Stimulated activated memory B cell treated with anti-CD40 and anti-IgM and Interleukin-4, amounts not matched to agents 10 μg/mL and 1 μg/mL and 100 μg/mL, for 72 hours (primary cell): ENCODE results near the gene APOBEC3A.

ENCODE experiments used
- ATAC-seq: fragments of 150-1000 bp; cut with Tn5 transposase; 2 replicates; pipeline ENCODE4 v1.10.0; 2021
- H3K27ac Mint-ChIP-seq: one replicate; pipeline ENCODE4 v1.8.0; 2022; ENCODE audit warnings: mild to moderate bottlenecking, mixed read lengths
- H3K27me3 Mint-ChIP-seq: one replicate; pipeline ENCODE4 v1.8.0; 2022; ENCODE audit warnings: mixed read lengths
- H3K36me3 Mint-ChIP-seq: one replicate; pipeline ENCODE4 v1.8.0; 2022; ENCODE audit warnings: mixed read lengths
- H3K4me1 Mint-ChIP-seq: one replicate; pipeline ENCODE4 v1.8.0; 2022; ENCODE audit warnings: mixed read lengths
- H3K4me3 Mint-ChIP-seq: one replicate; pipeline ENCODE4 v1.8.0; 2022; ENCODE audit warnings: mild to moderate bottlenecking, moderate library complexity, mixed read lengths
- H3K9me3 Mint-ChIP-seq: one replicate; pipeline ENCODE4 v1.8.0; 2022; ENCODE audit warnings: mixed read lengths

APOBEC3A gene

DNA sequence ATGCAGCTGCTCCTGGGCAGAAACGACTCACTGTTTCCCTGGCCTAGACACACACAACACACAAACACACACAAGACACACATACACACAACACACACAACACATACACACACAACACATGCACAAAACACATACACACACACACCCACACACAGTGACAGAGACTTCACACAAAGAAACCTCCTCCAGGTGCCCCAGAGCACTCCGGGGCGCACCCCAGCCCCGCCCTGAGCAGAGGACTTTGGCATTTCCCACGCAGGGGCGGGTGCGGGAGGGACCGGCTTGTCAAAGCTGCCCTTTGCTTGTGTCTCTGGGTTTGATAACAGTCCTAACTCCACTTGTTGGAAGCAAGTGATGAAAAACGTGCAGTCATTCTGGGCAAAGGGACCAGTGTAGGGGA lies 6.5 kb downstream of the APOBEC3A start:
- H3K36me3 Mint-ChIP-seq: no peaks in the 10 kb centered on the region
- no peak for ATAC-seq

DNA sequence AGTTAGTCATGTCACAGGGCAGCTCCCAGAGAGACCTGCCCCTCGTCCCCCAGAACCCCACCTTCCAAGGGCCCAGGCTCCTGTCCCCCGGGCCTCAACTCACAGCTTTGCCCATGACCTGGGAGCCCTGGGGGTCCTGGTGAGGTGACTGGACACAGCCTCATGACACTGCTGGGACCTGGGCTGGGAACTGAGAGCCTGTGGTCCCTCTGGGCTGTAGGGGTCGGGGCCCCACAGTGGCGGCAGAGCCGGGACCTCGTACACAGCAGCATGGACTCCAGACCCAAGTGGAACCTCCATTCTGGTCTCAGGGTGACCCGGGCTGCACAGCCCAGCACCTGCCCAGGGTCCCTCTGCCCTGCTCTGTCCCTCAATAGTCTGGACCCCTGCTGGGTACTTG lies 6.9 kb downstream of the APOBEC3A start:
- Mint-ChIP-seq H3K27ac (no peak overlapping the region), H3K4me3 (no peak overlapping the region), H3K4me1 (peaks cover 24% of the 10 kb centered on the region), H3K36me3 (no peaks in the 10 kb centered on the region), H3K27me3 (peaks cover 13% of the 10 kb centered on the region), H3K9me3 (no peaks in the 10 kb centered on the region)
- no peak for ATAC-seq

More for the DNA sequence above, 6.5 kb downstream of the APOBEC3A start:
- H3K9me3 Mint-ChIP-seq: no peaks in the 10 kb centered on the region
- H3K27ac Mint-ChIP-seq: no peak overlapping the region
- H3K27me3 Mint-ChIP-seq: peaks cover 13% of the 10 kb centered on the region
- H3K4me3 Mint-ChIP-seq: no peak overlapping the region
- H3K4me1 Mint-ChIP-seq: peaks cover 21% of the 10 kb centered on the region

DNA sequence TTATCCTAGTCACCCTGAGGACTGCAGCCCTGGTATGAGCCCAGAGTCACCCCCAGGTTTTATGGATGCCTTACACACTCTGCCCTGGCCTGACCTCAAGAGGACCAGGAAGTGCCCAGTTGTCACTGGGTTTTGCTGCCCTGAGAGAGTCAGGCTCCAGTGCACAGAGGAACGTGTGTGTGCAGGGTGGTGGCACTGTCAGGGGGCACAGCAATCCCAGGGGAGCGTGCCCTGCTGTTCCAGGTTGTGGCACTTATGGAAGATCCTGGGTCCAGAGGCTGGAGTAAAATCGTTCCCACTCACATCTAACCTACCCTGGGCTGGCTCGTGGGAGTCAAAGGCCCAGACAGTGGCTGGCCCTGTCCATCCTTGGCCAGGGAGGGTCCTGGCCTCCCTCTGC lies 7.6 kb downstream of the APOBEC3A start:
- Mint-ChIP-seq H3K27ac (no peak overlapping the region), H3K27me3 (peaks cover 8% of the 10 kb centered on the region), H3K36me3 (no peaks in the 10 kb centered on the region), H3K4me1 (peaks cover 25% of the 10 kb centered on the region), H3K4me3 (no peak overlapping the region), H3K9me3 (no peaks in the 10 kb centered on the region)
- no peak for ATAC-seq

DNA sequence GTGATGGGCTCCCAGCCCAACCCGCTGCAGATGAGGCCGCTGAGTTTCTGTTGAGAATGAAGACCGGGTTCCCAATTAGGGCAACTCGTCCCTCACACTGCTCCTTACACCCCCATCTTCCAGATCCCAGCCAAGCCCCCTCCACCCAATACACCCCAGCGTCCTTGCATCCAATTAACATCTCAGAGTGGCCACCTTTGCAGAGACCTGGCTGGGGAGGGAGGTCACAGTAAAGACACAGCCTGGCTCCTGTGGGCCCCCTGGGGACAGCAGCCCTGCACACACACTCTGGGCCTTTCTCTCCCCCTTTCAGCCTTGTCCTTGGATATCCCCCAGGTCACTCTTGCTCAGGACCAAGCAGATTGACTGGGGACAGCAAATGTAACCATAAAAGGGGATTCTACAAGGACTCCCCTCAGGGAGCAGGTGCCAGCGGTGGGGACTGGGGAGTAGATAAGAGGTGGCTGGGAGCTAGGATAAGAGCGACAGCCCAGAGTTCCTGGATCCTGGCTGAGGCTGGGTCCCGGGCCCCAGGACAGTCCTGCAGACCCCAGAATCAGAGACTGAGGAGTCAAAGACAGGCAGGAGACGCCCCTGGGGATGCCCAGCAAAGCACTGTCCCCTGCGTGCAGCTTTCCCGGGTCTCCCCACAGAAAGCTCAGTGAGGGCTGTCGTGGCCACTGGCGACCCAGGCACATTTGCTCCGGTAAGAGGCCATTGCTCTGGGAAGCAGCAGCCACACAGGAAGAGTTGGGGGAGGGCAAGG lies 8.4 kb downstream of the APOBEC3A start:
- H3K27ac Mint-ChIP-seq: no peak overlapping the region
- H3K4me3 Mint-ChIP-seq: no peak overlapping the region
- peaks cover 25% of the 10 kb centered on the region for H3K4me1 Mint-ChIP-seq
- no peak for ATAC-seq
- no peaks in the 10 kb centered on the region for H3K9me3 Mint-ChIP-seq
- no peaks in the 10 kb centered on the region for H3K36me3 Mint-ChIP-seq
- H3K27me3 Mint-ChIP-seq: peaks cover 15% of the 10 kb centered on the region

DNA sequence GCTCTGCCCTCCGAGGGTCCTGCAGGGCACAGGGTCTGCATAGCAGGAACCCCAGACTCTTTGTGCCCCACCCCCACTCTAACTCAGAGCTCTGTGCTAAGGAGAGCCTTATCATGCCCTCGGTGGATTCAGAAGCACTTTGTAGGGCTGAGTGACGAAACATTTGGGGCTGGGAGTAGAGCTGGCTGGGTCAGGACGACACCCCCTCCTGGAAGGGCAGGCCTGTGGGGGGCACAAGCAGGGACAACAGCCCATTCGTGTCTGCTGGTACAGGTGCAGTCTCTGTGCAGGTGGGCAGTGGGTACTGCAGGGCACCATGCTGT lies 8.9 kb downstream of the APOBEC3A start:
- no peaks in the 10 kb centered on the region for H3K9me3 Mint-ChIP-seq
- H3K27ac Mint-ChIP-seq: peak overlapping the region; percentile 69

DNA sequence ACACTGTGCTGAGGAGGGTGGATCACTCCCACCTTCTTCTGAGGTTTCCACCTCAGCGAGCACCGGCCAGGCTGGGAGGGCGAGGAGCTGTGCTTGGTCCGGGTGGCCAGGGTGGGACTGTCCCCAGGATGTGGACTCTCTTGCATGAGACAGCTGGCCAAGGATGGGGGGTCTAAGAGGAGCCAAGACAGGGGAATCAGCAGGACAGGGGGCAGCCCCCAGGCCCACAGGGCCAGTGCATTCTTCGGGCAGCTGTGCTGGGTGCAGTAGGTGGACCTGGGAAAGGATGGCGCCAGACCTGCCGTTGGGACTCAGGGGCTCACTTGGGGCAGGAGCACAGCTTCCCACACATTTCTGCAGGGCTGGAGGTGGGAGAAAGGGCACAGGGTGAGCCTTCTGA lies 9.5 kb downstream of the APOBEC3A start:
- no peaks in the 10 kb centered on the region for H3K9me3 Mint-ChIP-seq
- no peak for ATAC-seq
- peak overlapping the region; percentile 69 for H3K27ac Mint-ChIP-seq
- H3K4me1 Mint-ChIP-seq: peaks cover 25% of the 10 kb centered on the region
- H3K36me3 Mint-ChIP-seq: no peaks in the 10 kb centered on the region
- no peak overlapping the region for H3K4me3 Mint-ChIP-seq
- peaks cover 18% of the 10 kb centered on the region for H3K27me3 Mint-ChIP-seq

More for the DNA sequence above, 8.9 kb downstream of the APOBEC3A start:
- H3K27me3 Mint-ChIP-seq: peaks cover 18% of the 10 kb centered on the region
- no peaks in the 10 kb centered on the region for H3K36me3 Mint-ChIP-seq
- H3K4me1 Mint-ChIP-seq: peaks cover 25% of the 10 kb centered on the region
- H3K4me3 Mint-ChIP-seq: no peak overlapping the region
- ATAC-seq: no peak

DNA sequence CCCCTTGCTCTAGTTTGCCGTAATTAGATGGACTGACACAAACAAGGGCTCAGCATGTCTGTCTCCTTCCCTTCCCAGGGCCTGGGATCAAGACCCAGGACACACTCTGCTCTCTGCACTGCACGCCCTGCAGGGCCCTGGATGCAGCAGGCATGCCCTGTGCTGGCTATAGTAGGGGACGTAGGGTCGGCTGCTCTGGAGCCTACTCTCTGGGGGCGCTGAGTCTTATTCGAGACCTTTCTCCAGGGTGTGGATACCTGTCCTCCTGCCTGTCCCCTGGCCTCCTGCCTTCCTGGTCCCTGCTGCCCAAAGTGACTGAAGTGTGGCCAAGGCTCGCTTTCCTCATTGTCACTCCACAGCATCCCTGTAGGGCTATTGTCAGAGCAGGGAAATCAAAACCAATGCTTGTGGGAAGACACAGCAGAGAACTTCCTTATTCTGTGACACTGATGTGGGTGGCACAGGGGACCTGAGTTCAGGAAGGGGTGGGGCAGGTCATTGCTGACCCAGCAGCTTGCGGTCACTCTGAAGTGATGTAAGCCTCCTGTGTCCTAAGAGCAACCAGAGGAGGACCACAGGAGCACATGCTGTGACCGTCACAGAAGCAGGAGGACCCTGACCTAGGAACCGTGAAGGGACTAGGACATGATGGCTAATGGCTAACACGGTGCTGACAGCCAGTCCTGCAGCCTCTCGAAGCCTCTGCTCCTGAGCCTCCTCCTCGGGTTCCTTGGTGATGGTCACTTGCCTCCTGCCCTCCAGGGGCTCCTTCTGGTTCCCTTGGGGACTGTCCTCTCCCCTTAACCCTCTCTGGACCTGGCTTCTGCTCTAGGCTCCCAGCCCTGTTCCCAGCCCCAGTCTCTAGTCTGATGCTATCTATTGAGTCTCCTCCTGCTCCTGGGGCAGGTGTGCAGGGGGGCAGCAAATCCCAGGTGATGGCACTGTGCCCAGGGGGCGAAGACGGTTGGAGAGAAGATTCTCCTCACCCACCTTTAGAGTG lies 10.3 kb downstream of the APOBEC3A start:
- Mint-ChIP-seq H3K36me3 (no peaks in the 10 kb centered on the region), H3K27me3 (peaks cover 18% of the 10 kb centered on the region), H3K9me3 (no peaks in the 10 kb centered on the region), H3K4me3 (no peak overlapping the region), H3K4me1 (peaks cover 25% of the 10 kb centered on the region), H3K27ac (peak overlapping the region; percentile 42)
- peak; percentile 67 for ATAC-seq

DNA sequence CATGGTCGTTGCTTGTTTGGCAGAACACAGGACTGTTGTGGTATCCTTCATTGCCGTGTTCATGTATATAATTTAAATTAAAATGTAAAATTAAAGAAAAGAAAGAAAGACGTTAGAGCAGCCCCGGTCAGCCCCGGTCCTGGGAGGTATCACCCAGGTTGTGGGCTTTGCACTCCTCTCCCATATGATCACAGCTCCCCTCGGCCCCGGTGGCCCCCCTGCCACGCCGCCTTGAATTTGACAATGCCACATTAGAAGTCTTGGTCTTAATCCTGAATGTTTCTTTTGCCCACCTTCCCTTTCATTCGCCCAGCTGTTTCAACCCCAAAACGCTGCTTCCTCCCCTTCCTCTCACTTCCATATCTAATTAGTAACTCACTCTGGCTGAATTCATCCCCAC lies 11.4 kb downstream of the APOBEC3A start:
- Mint-ChIP-seq H3K36me3 (no peaks in the 10 kb centered on the region), H3K9me3 (no peaks in the 10 kb centered on the region), H3K4me1 (peaks cover 25% of the 10 kb centered on the region), H3K4me3 (no peak overlapping the region), H3K27ac (no peak overlapping the region), H3K27me3 (peaks cover 18% of the 10 kb centered on the region)
- no peak for ATAC-seq

DNA sequence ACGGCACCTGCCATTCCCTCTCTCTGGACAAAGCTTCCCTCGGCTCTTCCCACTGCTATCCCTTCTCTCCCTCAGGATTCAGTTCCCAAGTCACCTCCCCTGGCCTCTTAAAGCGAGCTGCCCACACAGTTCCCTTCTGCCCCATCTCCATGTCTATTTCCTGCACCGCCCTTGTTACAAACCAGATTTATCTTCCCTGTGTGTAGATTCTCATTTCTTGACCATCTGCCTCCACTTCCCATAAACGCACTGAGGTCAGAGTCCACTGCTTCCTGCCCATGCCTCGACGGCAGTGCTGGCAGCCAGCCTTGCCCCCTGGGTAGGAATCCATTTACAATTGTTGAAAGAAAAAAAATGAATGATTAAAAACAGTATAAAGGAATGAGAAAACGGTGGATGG lies 13.1 kb downstream of the APOBEC3A start:
- no peak for ATAC-seq
- H3K9me3 Mint-ChIP-seq: no peaks in the 10 kb centered on the region
- H3K4me1 Mint-ChIP-seq: peaks cover 25% of the 10 kb centered on the region

DNA sequence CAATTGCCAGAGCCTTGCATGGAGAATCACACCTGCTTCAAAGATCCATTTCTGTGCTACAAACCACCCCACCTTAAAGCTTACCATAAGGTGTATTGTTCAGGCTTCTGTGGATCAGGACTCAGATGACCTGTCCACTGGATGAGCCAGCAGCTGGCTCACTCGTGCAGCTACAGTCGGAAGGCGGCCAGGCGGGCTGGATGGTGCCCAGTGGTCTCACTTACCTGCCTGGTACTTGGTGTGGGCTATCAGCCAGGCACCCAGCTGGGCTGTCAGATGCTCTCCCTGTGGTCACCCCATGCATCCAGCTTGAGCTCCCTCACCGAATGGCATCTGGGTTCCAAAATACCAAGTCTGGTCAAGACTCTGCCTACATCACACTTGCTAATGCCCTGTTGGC lies 13.8 kb downstream of the APOBEC3A start:
- H3K27me3 Mint-ChIP-seq: peaks cover 18% of the 10 kb centered on the region
- H3K27ac Mint-ChIP-seq: peak overlapping the region; percentile 22
- H3K36me3 Mint-ChIP-seq: no peaks in the 10 kb centered on the region
- H3K9me3 Mint-ChIP-seq: no peaks in the 10 kb centered on the region
- no peak for ATAC-seq
- H3K4me3 Mint-ChIP-seq: no peak overlapping the region
- H3K4me1 Mint-ChIP-seq: peaks cover 25% of the 10 kb centered on the region

More for the DNA sequence above, 13.1 kb downstream of the APOBEC3A start:
- no peaks in the 10 kb centered on the region for H3K36me3 Mint-ChIP-seq
- H3K27me3 Mint-ChIP-seq: peaks cover 18% of the 10 kb centered on the region
- H3K27ac Mint-ChIP-seq: no peak overlapping the region
- H3K4me3 Mint-ChIP-seq: no peak overlapping the region

DNA sequence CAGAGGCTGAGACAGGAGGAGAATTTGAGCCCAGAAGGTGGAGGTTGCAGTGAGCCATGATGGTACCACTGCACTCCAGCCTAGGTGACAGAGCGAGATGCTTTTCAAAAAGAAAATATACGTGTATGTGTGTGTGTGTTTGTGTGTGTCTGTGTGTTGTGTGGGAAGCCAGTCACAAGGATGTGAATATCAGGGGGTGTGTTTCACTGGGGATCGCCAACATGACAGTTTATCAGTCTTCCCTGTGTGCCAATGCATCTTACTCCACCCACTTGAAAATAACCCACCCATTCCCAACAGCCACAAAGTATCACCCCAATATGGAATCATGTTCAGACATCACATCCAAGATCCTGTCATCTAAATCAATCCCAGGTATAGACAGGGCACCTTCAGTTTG lies 14.4 kb downstream of the APOBEC3A start:
- Mint-ChIP-seq H3K36me3 (no peaks in the 10 kb centered on the region), H3K27ac (peak overlapping the region; percentile 22), H3K9me3 (no peaks in the 10 kb centered on the region), H3K27me3 (peaks cover 18% of the 10 kb centered on the region), H3K4me3 (no peak overlapping the region), H3K4me1 (peaks cover 21% of the 10 kb centered on the region)
- ATAC-seq: no peak

DNA sequence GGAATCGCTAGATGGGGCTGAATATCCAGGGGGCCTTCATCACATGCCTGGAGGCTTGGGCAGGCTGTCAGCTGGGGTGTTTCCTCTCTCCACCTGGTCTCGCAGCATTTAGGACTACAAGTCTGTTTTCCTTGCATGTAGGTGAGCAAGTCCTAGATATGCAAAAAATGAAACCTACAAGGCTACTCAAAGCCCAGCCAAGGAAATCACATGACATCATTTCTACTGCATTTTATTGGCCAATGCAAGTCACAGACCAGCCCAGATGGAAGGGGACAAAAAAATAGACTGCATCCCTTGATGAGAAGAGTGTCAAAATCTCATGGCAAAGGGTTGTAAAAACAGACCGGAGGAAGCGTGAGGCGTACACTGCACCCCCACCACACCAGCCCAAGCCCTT lies 15.1 kb downstream of the APOBEC3A start:
- Mint-ChIP-seq H3K4me1 (peaks cover 15% of the 10 kb centered on the region), H3K36me3 (no peaks in the 10 kb centered on the region), H3K27ac (peak overlapping the region; percentile 22), H3K4me3 (no peak overlapping the region), H3K27me3 (peaks cover 18% of the 10 kb centered on the region), H3K9me3 (no peaks in the 10 kb centered on the region)
- ATAC-seq: no peak

DNA sequence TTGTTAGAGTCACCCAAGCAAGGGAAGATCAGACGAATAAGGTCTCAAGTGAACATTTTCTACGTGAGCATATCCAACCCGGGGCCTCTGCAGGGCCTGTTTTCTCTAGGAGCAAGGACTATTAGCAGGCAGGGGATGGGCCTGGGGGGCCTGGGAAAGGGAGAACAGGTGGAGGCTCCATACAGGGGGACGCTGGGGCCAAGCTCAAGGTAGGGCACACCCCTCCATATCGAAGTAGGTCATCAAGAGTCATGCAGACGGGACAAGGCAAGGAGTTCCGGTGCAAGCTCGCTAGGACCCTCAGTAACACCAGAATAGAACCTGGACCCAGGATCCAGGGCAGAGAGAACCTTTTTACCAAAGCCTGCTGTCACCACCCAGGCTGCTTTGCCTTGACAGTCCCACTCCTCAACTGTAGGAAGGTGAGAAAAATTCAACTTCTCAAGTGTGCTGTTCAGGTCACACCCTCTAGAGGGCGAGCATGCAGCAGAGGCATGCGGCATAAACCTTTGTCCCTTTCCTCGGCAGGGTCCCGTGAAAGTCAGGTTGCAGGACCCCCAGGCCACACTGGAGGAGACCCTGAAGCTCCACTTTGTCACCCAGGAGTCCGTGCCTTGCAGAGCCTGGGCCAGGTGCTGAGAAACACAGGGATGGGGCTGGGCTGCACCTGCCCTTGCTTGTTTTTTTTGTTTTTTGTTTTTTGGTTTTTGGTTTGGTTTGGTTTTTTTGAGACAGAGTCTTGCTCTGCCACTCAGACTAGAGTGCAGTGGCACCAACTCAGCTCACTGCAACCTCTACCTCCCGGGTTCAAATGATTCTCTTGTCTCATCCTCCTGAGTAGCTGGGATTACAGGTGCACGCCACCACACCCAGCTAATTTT lies 16.1 kb downstream of the APOBEC3A start:
- no peak overlapping the region for H3K27ac Mint-ChIP-seq
- no peak for ATAC-seq
- peaks cover 6% of the 10 kb centered on the region for H3K4me1 Mint-ChIP-seq
- peaks cover 18% of the 10 kb centered on the region for H3K27me3 Mint-ChIP-seq
- no peaks in the 10 kb centered on the region for H3K36me3 Mint-ChIP-seq
- H3K4me3 Mint-ChIP-seq: no peak overlapping the region
- H3K9me3 Mint-ChIP-seq: no peaks in the 10 kb centered on the region

DNA sequence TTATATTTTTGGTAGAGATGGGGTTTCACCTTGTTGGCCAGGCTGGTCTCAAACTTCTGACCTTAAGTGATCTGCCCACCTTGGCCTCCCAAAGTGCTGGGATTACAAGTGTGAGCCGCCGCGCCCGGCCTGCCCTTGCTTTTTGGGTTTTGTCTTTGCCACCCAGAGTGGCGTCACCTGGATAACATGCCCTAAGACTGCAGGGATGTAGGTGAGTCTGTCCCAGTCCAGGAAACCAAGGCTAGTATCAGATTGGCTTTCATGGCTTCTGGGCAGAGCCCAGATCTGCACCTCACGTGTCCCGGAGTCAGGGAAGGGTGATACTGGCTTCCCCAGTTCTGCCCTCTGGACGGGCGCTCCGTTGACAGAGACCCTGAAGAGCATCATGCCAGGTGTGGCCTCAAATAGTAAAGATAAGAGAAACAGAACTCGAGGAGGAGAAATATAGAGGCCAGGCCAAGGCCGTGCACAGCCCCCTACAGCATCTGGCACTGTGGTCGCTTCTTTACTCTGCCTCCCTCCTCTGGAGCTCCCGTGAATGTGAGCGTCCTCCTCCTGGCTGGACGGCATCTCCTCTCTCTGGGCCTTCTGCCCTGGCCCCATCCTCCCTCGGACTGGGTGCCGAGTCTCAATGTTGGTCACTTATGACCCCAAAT lies 16.9 kb downstream of the APOBEC3A start:
- no peak overlapping the region for H3K4me3 Mint-ChIP-seq
- peaks cover 13% of the 10 kb centered on the region for H3K27me3 Mint-ChIP-seq

More for the DNA sequence above, 16.9 kb downstream of the APOBEC3A start:
- H3K36me3 Mint-ChIP-seq: no peaks in the 10 kb centered on the region
- H3K9me3 Mint-ChIP-seq: no peaks in the 10 kb centered on the region
- peaks cover under 1% of the 10 kb centered on the region for H3K4me1 Mint-ChIP-seq
- ATAC-seq: no peak
- H3K27ac Mint-ChIP-seq: no peak overlapping the region
